PFSK-1 (cell line): ENCODE data around the gene TIMM17B. TPM values are rescaled to one million over a fixed set of nuclear protein-coding genes. Genes with fewer than 3 reads are reported as not detected.

Source experiments
- FOXP2 ChIP-seq: optimal IDR thresholded peaks from 2 replicates; pipeline ENCODE3; 2011; ENCODE audit warnings: borderline replicate concordance, control low read depth, inconsistent platforms; ENCODE audit not compliant: insufficient read depth; ENCODE audit errors: extremely low read length, extremely low read depth
- POLR2AphosphoS5 ChIP-seq: IDR thresholded peaks from 2 replicates; pipeline ENCODE4 v1.6.1; 2012; ENCODE audit warnings: low read depth, mild to moderate bottlenecking, control low read depth, low read length, moderate library complexity
- SIN3A ChIP-seq: IDR thresholded peaks from 2 replicates; pipeline ENCODE4 v1.6.1; 2012; ENCODE audit warnings: mild to moderate bottlenecking, low read length, moderate library complexity, borderline replicate concordance; ENCODE audit not compliant: insufficient read depth
- TAF1 ChIP-seq: IDR thresholded peaks from 2 replicates; pipeline ENCODE4 v1.6.1; 2012; ENCODE audit warnings: low read length, control low read depth, borderline replicate concordance; ENCODE audit not compliant: insufficient read depth
- polyA plus RNA-seq: library from polyadenylated mRNA; unstranded; fragments of >200 nt; gene quantifications from one replicate; pipeline ENCODE4 v1.2.1, GENCODE V29; 2012; ENCODE audit warnings: low read depth, missing spikeins; ENCODE audit not compliant: insufficient read length
- TF ChIP-seq, protein P1 (sequence below), 2 experiments: IDR thresholded peaks; 2 replicates each; pipeline versions ENCODE4 v1.6.1 to v1.8.0; 2011 to 2012; ENCODE audit warnings: low read depth in 2 of 2, low read length in 2 of 2, control low read depth in 1 of 2, inconsistent platforms in 1 of 2, mild to moderate bottlenecking in 1 of 2, moderate library complexity in 1 of 2; ENCODE audit not compliant: insufficient read depth in 1 of 2

The TIMM17B gene
- polyA plus RNA-seq: 107 TPM

DNA sequence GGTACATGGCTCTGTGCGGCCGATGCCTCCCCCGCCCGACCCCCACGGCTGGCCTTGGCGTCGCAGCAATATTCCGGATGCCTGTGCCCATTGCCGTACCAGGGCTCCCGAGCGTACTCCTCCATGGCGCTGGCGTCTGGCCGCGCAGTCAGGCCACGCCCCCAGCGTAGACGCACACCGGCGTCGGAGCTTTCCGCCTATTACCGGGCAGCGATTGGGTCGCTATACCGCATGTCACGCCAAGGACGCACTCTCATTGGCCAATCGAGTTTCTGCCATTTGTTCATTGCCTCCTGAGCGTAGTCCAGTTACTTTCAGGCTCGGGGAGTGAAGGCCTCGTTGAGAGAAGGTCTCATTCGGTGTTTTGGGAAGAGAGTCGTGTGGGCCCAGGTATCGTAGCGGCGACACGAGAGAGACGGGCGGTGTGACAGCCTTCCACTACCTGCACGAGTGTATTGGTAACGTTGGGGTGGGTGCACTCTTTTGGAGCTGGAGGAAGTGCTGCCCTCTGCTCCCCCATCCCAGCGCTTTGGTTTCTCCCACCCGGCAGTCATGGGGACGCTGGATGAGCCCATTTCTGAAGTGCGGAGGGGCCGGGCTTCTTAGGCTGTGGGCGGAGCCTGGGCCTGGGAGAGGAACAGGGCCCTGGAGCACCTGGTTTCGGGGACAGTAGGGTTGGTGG is at the start of gene TIMM17B, which contains the start of gene PQBP1:
TSS of gene TIMM17B (minus strand) at position 144 of the 682 bp plus-strand sequence. CDS start at position 125, 19 bp downstream.
TSS of gene PQBP1 (plus strand) at position 306 of the 682 bp plus-strand sequence. CDS start 580 bp downstream, outside the sequence.
- TF ChIP-seq FOXP2 (no peak), POLR2AphosphoS5 (peak; percentile 92), TAF1 (peak; percentile 80; the same call in 1 of the 2 replicates), SIN3A (peak; percentile 42; the same call in 1 of the 2 replicates)
- TF ChIP-seq, protein P1, sequence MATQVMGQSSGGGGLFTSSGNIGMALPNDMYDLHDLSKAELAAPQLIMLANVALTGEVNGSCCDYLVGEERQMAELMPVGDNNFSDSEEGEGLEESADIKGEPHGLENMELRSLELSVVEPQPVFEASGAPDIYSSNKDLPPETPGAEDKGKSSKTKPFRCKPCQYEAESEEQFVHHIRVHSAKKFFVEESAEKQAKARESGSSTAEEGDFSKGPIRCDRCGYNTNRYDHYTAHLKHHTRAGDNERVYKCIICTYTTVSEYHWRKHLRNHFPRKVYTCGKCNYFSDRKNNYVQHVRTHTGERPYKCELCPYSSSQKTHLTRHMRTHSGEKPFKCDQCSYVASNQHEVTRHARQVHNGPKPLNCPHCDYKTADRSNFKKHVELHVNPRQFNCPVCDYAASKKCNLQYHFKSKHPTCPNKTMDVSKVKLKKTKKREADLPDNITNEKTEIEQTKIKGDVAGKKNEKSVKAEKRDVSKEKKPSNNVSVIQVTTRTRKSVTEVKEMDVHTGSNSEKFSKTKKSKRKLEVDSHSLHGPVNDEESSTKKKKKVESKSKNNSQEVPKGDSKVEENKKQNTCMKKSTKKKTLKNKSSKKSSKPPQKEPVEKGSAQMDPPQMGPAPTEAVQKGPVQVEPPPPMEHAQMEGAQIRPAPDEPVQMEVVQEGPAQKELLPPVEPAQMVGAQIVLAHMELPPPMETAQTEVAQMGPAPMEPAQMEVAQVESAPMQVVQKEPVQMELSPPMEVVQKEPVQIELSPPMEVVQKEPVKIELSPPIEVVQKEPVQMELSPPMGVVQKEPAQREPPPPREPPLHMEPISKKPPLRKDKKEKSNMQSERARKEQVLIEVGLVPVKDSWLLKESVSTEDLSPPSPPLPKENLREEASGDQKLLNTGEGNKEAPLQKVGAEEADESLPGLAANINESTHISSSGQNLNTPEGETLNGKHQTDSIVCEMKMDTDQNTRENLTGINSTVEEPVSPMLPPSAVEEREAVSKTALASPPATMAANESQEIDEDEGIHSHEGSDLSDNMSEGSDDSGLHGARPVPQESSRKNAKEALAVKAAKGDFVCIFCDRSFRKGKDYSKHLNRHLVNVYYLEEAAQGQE (IDR thresholded peaks at IDR 0.05; ENCODE audit: insufficient read depth in 1 of 2, low read depth in 2 of 2, low read length in 2 of 2): no peak

DNA sequence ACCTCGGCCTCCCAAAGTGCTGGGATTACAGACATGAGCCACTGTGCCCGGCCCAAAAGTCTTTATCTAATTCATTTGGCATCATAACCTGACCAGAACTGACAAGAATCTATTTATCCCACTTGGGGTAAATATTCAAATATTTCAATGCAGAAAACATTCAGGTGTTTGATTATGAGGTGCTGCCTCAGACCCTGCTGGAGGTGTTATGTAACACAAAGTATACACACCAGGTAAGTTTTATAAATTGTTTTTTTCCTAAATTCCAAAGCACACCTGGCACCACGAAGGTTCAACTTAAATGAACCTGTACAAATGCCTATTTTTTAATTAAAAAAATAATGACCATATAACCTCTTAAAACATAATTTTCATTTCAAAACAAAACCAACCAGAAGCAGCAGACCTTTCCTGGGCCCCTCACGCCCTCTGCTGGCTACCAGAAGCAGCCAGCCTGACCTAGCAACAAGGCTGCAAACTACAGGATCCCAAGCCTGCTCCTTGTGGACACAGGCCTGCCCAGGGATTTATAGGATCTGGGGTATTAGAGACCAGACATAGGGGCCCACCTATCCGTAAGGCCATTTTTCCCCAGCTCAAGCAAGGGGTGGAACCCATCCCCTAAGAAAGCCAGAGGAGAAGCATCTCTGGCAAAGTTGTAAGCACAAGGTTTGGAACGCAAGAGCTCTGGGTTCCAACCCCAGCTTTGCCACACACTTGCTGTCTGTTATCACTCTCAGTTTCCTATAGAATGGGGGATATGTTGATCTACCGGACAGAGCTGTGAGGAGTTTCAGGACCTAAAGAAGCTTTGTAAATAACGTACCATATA is 48.2 kb upstream of the TIMM17B start:
- TF ChIP-seq, protein P1 (IDR thresholded peaks at IDR 0.05; ENCODE audit: insufficient read depth in 1 of 2, low read depth in 2 of 2, low read length in 2 of 2): no peak
- TF ChIP-seq FOXP2: no peak
- TF ChIP-seq TAF1: no peak
- no peak for TF ChIP-seq POLR2AphosphoS5
- TF ChIP-seq SIN3A: no peak

DNA sequence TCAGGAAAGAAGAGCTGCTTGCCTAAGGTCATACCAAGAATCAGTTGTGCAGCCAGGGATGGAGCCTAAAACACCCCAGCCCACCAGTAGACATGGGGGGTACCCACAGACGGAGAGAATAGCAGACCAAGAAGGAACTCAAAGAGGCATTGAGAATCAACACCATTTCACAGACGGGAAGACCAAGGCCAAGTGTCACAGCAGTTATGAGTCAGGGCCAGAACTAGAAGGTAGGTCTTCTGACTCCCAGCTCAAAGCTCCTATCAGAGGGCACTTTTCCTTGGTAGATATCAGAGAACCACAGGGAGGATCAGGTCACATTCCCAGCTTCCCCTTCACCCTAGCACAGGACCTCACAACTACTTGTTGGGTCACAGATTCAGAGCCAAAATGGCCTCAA is 45.3 kb upstream of the TIMM17B start:
- TF ChIP-seq, protein P1 (IDR thresholded peaks at IDR 0.05; ENCODE audit: insufficient read depth in 1 of 2, low read depth in 2 of 2, low read length in 2 of 2): no peak
- TF ChIP-seq SIN3A: no peak
- TF ChIP-seq TAF1: no peak
- TF ChIP-seq FOXP2: no peak
- TF ChIP-seq POLR2AphosphoS5: no peak

DNA sequence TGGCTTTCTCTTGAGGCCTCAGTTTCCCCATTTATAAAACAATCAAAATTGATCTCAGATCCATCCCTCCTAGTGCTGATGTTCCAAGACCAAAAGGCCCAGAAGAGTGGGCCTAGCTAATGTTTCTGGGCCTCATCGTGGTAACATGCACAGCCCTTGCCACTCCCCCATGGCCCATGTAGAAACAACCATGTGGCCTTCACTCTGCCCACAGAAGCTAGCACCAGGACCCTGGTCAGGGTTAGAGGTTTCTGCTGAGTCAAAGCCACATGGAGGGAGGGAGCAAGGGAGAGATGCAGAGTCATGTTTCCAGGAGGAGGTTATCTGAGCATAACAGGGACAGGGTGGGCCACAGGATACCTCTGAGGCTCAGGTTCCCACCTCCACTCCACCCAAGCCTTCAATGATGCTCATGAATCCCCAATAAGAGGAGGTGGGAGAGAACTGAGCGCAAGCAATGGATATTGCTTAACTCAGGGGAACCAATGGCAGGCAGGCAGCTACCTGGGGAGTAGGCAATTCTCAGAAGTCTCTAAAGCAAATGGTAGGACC is 42.9 kb upstream of the TIMM17B start:
- TF ChIP-seq FOXP2: no peak
- TF ChIP-seq, protein P1 (IDR thresholded peaks at IDR 0.05; ENCODE audit: insufficient read depth in 1 of 2, low read depth in 2 of 2, low read length in 2 of 2): no peak
- no peak for TF ChIP-seq POLR2AphosphoS5
- TF ChIP-seq TAF1: no peak
- no peak for TF ChIP-seq SIN3A
